HL-60 (cell line): ENCODE results near the gene RGL4.

ENCODE experiments used
- GABPA ChIP-seq: IDR thresholded peaks from 2 replicates; pipeline ENCODE4 v1.6.1; 2012; ENCODE audit warnings: low read depth
- POLR2AphosphoS5 ChIP-seq: IDR thresholded peaks from 2 replicates; pipeline ENCODE4 v1.6.1; 2012; ENCODE audit warnings: low read depth
- REST ChIP-seq: IDR thresholded peaks from 2 replicates; pipeline ENCODE4 v1.6.1; 2012; ENCODE audit warnings: low read depth; ENCODE audit not compliant: insufficient replicate concordance
- SPI1 ChIP-seq: IDR thresholded peaks from 2 replicates; pipeline ENCODE4 v1.6.1; 2012; ENCODE audit warnings: low read depth, mild to moderate bottlenecking, borderline replicate concordance
- TF ChIP-seq, protein P1 (sequence below): IDR thresholded peaks from one replicate; pipeline ENCODE4 v1.5.1; 2011; ENCODE audit warnings: low read length, control low read depth, inconsistent platforms; ENCODE audit not compliant: insufficient read depth

- TF ChIP-seq, protein P1, sequence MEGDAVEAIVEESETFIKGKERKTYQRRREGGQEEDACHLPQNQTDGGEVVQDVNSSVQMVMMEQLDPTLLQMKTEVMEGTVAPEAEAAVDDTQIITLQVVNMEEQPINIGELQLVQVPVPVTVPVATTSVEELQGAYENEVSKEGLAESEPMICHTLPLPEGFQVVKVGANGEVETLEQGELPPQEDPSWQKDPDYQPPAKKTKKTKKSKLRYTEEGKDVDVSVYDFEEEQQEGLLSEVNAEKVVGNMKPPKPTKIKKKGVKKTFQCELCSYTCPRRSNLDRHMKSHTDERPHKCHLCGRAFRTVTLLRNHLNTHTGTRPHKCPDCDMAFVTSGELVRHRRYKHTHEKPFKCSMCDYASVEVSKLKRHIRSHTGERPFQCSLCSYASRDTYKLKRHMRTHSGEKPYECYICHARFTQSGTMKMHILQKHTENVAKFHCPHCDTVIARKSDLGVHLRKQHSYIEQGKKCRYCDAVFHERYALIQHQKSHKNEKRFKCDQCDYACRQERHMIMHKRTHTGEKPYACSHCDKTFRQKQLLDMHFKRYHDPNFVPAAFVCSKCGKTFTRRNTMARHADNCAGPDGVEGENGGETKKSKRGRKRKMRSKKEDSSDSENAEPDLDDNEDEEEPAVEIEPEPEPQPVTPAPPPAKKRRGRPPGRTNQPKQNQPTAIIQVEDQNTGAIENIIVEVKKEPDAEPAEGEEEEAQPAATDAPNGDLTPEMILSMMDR = no peak
- TF ChIP-seq REST (no peak), GABPA (no peak), POLR2AphosphoS5 (no peak), SPI1 (no peak)
Measured at GRCh38 chr22:23678133-23678532, 12.7 kb upstream of the RGL4 start.
